ENCODE results near the gene TMTC2.

Gene TMTC2

DNA sequence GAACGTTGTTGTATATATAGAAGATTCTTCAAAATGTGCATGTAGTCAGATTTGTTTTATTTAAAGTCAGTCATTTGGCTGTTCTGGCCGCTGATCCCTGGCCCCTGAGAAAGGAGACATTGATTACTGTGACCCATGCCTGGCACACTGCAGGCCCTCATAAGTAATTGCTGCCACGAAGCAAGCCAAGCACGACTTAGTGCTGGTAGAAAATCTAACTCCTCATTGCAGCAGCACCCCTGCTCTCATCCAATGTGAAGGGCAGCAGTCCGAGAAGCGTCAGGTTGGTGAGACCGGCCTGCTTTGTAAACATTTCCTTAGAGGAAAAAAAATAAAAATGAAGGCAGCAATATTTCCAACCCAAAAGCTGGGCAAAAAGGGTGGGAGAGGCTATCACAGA lies 22.8 kb upstream of the TMTC2 start:
- DNase-seq (ENCODE audit: extremely low spot score), result no peak
- ChIA-PET POLR2A (no interaction called here), CTCF (interaction anchor here (3.7 kb wide), 1 partner anchor 22 kb away, joined by 18 read pairs; the partner anchor contains the start of gene TMTC2)
- TF ChIP-seq, protein P1, sequence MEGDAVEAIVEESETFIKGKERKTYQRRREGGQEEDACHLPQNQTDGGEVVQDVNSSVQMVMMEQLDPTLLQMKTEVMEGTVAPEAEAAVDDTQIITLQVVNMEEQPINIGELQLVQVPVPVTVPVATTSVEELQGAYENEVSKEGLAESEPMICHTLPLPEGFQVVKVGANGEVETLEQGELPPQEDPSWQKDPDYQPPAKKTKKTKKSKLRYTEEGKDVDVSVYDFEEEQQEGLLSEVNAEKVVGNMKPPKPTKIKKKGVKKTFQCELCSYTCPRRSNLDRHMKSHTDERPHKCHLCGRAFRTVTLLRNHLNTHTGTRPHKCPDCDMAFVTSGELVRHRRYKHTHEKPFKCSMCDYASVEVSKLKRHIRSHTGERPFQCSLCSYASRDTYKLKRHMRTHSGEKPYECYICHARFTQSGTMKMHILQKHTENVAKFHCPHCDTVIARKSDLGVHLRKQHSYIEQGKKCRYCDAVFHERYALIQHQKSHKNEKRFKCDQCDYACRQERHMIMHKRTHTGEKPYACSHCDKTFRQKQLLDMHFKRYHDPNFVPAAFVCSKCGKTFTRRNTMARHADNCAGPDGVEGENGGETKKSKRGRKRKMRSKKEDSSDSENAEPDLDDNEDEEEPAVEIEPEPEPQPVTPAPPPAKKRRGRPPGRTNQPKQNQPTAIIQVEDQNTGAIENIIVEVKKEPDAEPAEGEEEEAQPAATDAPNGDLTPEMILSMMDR (IDR thresholded peaks at IDR 0.05; ENCODE audit: control extremely low read depth, extremely low read depth, low read depth, missing control alignments), result no peak

DNA sequence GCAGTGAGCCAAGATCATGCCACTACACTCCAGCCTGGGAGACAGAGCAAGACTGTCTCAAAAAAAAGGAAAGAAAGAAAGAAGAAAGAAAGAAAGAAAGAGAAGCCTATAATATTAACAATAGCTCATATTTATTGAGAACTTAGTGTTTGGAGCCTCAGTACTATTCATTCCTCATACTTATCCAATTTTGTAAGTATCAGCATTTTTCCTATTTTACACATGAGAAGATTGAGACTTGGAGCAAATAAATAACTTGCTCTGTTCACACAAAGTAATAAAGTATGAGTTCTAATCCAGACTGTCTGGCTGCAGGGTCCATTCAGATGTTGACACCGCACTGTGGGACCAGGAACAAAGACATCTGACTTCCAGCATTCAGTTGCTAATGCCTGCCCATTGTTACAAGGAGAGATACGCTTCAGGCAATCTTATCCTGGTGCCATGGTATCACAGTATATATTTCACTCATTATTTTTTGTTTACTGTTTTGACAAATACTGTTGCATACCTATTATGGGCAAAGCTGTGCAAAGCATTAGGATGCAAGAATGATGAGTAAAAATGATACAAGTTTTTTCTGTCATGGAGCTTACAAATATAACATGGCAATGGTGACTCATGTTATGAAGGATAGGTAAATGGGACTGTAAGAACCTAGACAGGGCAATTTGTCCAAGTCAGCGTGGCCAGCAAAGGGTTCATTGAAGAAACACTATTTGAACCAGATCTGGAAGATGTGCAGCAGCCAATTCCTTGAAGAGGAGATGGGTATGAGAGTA lies 21.4 kb upstream of the TMTC2 start:
- CTCF ChIA-PET, result interaction anchor here (0.7 to 3.7 kb wide), 3 partner anchors 9 to 20 kb away, joined by 3 to 18 read pairs (median 3); partner anchors contain the start of gene TMTC2
- TF ChIP-seq, protein P1 (IDR thresholded peaks at IDR 0.05; ENCODE audit: control extremely low read depth, extremely low read depth, low read depth, missing control alignments), result no peak
- POLR2A ChIA-PET, result no interaction called here
- DNase-seq (ENCODE audit: extremely low spot score), result no peak

DNA sequence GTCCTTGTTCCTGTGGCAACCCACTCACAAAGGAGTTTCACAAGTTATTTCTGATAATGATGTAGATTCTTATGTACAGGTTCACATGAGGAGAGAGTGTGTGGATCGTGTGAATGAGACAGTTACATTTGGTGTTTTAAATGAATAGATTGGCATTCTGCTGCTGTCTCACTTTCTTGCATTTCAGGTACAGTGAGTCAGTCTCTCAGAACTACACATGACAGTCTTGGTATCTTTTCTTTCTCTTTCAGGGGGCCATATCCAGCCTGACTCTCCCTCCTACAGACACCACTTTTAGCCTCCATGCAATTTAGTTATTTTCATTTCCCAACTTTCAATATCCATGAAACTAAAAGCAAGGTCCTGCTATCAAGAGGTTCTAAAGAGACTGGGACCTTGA lies 19.9 kb upstream of the TMTC2 start:
- TF ChIP-seq, protein P1 (IDR thresholded peaks at IDR 0.05; ENCODE audit: control extremely low read depth, extremely low read depth, low read depth, missing control alignments), result no peak
- DNase-seq (ENCODE audit: extremely low spot score), result no peak
- CTCF ChIA-PET, result no interaction called here
- POLR2A ChIA-PET, result no interaction called here

DNA sequence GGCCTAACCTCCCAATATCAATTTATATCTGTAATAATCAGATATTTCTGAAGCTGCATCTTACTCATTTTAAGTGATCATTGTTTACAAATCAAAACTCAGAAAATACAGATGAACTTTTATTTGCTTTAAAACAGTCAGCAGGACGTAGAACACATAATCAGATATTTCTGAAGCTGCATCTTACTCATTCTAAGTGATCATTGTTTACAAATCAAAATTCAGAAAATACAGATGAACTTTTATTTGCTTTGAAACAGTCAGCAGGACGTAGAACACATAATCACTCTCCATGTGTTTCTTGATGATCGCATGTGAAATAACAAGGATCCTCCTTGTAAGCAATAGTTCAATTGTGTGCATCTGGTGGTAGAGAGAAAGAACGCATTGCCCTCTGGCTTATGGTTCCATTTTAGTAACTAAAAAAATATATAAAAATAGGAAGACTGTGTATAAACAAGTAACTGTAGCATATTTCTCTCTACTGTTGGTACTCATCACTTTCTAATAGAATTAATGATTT lies 15.0 kb upstream of the TMTC2 start:
- POLR2A ChIA-PET, result no interaction called here
- DNase-seq (ENCODE audit: extremely low spot score), result no peak
- TF ChIP-seq, protein P1 (IDR thresholded peaks at IDR 0.05; ENCODE audit: control extremely low read depth, extremely low read depth, low read depth, missing control alignments), result no peak
- CTCF ChIA-PET, result interaction anchor here (2.5 kb wide), 1 partner anchor 14 kb away, joined by 8 read pairs; no protein-coding TSS in a partner anchor

DNA sequence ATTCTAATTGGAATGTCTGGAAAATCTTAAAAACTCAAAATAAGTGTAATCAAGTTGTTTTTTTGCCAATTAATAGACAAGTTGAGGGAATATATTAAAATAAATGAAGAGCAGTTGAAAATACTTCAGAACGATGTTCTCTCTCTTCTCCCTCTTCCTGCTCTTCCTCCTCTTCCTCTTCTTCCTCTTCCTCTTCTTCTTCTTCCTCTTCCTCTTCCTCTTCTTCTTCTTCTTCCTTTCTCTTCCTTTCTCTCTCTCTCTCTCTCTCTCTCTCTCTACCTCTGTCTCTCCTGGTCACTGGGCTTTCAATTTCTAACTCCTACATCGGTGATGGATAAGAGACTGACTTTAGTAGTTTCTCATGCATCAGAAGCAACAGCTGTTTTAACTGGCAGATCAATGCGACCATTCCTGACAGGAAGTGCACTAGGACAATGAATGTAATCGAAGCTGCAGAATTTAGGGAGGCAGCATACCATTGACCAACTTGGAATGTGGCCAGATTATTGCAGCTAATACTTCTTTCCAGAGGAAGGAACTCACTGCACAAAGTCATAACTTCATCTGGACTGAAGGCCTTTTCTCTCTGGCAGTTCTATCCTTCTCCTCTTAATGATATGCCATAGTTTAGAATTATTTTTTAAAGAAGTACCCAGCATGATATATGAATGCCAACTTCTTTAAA lies 13.8 kb upstream of the TMTC2 start:
- TF ChIP-seq, protein P1 (IDR thresholded peaks at IDR 0.05; ENCODE audit: control extremely low read depth, extremely low read depth, low read depth, missing control alignments), result no peak
- DNase-seq (ENCODE audit: extremely low spot score), result no peak
- CTCF ChIA-PET, result interaction anchor here (1.1 to 5.9 kb wide), 2 partner anchors 12 to 22 kb away, joined by 4 to 74 read pairs; partner anchors contain the start of gene TMTC2
- POLR2A ChIA-PET, result no interaction called here

DNA sequence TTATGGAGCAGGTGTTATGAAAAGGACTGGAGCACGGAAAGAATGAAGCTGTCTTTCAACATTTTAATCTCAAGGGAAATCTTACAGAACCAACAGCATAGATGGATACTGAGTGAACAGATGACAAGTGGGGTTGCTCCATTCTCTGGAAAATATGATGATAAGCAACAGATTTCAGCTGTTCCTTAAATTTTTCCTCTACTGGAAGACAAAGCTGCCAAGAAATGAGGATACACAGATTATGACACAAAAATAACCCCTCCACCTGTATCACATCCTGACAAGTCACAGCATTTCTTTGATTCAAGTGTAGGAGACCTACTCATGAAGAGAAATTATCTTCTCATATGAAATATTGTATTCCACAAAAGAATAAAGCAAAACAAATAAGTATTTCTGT lies 13.0 kb upstream of the TMTC2 start:
- ChIA-PET CTCF (interaction anchor here (1.1 to 5.9 kb wide), 2 partner anchors 11 to 23 kb away, joined by 4 to 74 read pairs; partner anchors contain the start of gene TMTC2), POLR2A (no interaction called here)
- TF ChIP-seq, protein P1 (IDR thresholded peaks at IDR 0.05; ENCODE audit: control extremely low read depth, extremely low read depth, low read depth, missing control alignments), result no peak
- DNase-seq (ENCODE audit: extremely low spot score), result no peak

Measured in GM10248 (cell line).